PC-3 (cell line): ENCODE measurements around the gene CAMK1D. TPM values are rescaled to one million over a fixed set of nuclear protein-coding genes. Genes with fewer than 3 reads are reported as not detected.
"Not testable (repeated sequence)": the region's sequence is repeated elsewhere in the genome, so short reads cannot be mapped to it uniquely, and the experiment has no call there.

ENCODE experiments used
- ATAC-seq: fragments of 200-7000 bp; cut with Tn5 transposase; 2 replicates; pipeline ENCODE4 v1.9.1; 2020; ENCODE audit warnings: mild to moderate bottlenecking, moderate library complexity
- BruUV-seq: library from RNA; stranded (reverse); fragments of 400-500 nt; replicated peaks from 2 replicates; lab custom pipeline; 2021; lab: Mats Ljungman, UMichigan
- CTCF ChIA-PET: fragments of 300-600 bp; sonication (Branson Sonifier 250); formaldehyde crosslinking; loops from one replicate; lab custom pipeline; 2022; ENCODE audit warnings: antibody characterized with exemption; lab: Charles Lee
- POLR2A ChIA-PET: fragments of 300-600 bp; sonication (Branson Sonifier 250); formaldehyde crosslinking; loops from one replicate; lab custom pipeline; 2022; ENCODE audit warnings: antibody characterized with exemption; ENCODE audit not compliant: unreplicated experiment; lab: Charles Lee
- DNase-seq: peaks from one replicate; pipeline ENCODE4 v3.0.0-alpha.2; 2015
- H2AFZ ChIP-seq: fragments of 300-600 bp; sonication (generic); 2 replicates; pipeline ENCODE4 v1.6.0; 2016; ENCODE audit warnings: antibody characterized with exemption, low read length
- H3F3A ChIP-seq: fragments of 300-600 bp; sonication (generic); one replicate; pipeline ENCODE4 v1.6.0; 2017; ENCODE audit warnings: antibody characterized with exemption, low read length, control low read depth, mild to moderate bottlenecking; ENCODE audit not compliant: unreplicated experiment
- H3K27ac ChIP-seq: fragments of 300-600 bp; sonication (generic); 2 replicates; pipeline ENCODE4 v1.5.1; 2016; ENCODE audit warnings: mild to moderate bottlenecking, low read length
- H3K27me3 ChIP-seq: fragments of 300-600 bp; sonication (generic); 2 replicates; pipeline ENCODE4 v1.6.1; 2016; ENCODE audit warnings: low read length, mixed read lengths
- H3K36me3 ChIP-seq: fragments of 300-600 bp; sonication (generic); 2 replicates; pipeline ENCODE4 v1.6.1; 2016; ENCODE audit warnings: low read depth, mixed run types, low read length, mixed read lengths
- H3K4me1 ChIP-seq: fragments of 300-600 bp; sonication (generic); 2 replicates; pipeline ENCODE4 v1.5.1; 2016; ENCODE audit warnings: low read length; ENCODE audit not compliant: insufficient read depth
- H3K4me2 ChIP-seq: fragments of 300-600 bp; sonication (generic); 2 replicates; pipeline ENCODE4 v1.6.0; 2016; ENCODE audit warnings: low read length
- H3K4me3 ChIP-seq: fragments of 300-600 bp; sonication (generic); 2 replicates; pipeline ENCODE4 v1.5.1; 2016; ENCODE audit warnings: mild to moderate bottlenecking, low read length, mixed read lengths
- H3K79me2 ChIP-seq: fragments of 300-600 bp; sonication (generic); 2 replicates; pipeline ENCODE4 v1.6.1; 2017; ENCODE audit warnings: low read length, mixed read lengths
- H3K9ac ChIP-seq: fragments of 300-600 bp; sonication (generic); 2 replicates; pipeline ENCODE4 v1.6.0; 2016; ENCODE audit warnings: mild to moderate bottlenecking, low read length
- H3K9me2 ChIP-seq: fragments of 300-600 bp; sonication (generic); replicated peaks from 2 replicates; pipeline ENCODE4 v1.6.1; 2016; ENCODE audit warnings: mixed run types, low read length, mixed read lengths
- H3K9me3 ChIP-seq: fragments of 300-600 bp; sonication (generic); 2 replicates; pipeline ENCODE4 v1.6.1; 2016; ENCODE audit warnings: low read length, mixed read lengths
- H4K20me1 ChIP-seq: fragments of 300-600 bp; sonication (generic); 2 replicates; pipeline ENCODE4 v1.6.1; 2016; ENCODE audit warnings: low read length, mixed read lengths
- CTCF ChIP-seq: fragments of 300-600 bp; sonication (generic); conservative IDR thresholded peaks from 2 replicates; pipeline ENCODE4 v1.5.1; 2017; ENCODE audit warnings: antibody characterized with exemption, low read depth, mild to moderate bottlenecking, low read length
- EZH2 ChIP-seq: fragments of 300-600 bp; sonication (generic); IDR thresholded peaks from one replicate; pipeline ENCODE4 v1.6.1; 2017; ENCODE audit warnings: antibody characterized with exemption, mild to moderate bottlenecking, low read length; ENCODE audit not compliant: unreplicated experiment
- EZH2phosphoT487 ChIP-seq: fragments of 300-600 bp; sonication (generic); IDR thresholded peaks from 2 replicates; pipeline ENCODE4 v1.6.1; 2018; ENCODE audit warnings: mild to moderate bottlenecking, antibody characterized with exemption, low read length, borderline replicate concordance
- intact Hi-C: fragments of 100-400 bp; cut with micrococcal nuclease; formaldehyde crosslinking; loops from 2 replicates; pipeline ENCODE4 v1.9.0; 2023
- total RNA-seq: library from RNA; depleted of rRNA; stranded (reverse); fragments of >200 nt; gene quantifications from 2 replicates; pipeline ENCODE4 v1.2.3, GENCODE V29; 2014

CAMK1D gene
- total RNA-seq, 1 experiment from 2014 or later, result 1.3 TPM

DNA sequence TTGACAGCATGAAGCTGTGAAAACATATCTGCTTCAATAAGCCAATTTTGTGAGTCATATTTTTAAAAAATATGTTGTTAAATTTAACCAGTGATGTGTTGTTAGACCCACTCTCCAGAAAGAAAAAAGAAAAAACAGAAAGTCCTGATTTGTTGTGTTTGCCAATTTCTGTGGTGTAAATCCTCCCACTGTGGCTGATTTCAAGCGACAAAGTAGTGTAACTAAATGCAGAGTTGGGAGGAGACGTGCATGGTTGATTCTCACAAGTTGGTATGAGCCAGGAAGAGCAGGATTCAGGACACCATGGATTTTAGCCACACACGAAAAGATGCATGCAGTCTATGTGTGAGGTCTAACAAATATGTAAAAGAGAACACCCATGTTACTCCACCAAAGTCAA is 513.1 kb downstream of the CAMK1D start:
- no peaks in the 10 kb centered on the region for H3F3A ChIP-seq
- ATAC-seq (no peak), DNase-seq (no peak)
- ChIA-PET CTCF (no interaction called here), POLR2A (no interaction called here)
- no peaks in the 10 kb centered on the region for H3K36me3 ChIP-seq
- no peaks in the 10 kb centered on the region for H3K9me2 ChIP-seq
- no peaks in the 10 kb centered on the region for H3K4me1 ChIP-seq
- no peak overlapping the region for H3K27ac ChIP-seq
- H3K9me3 ChIP-seq, result no peaks in the 10 kb centered on the region
- H3K9ac ChIP-seq, result no peak overlapping the region
- intact Hi-C loops, result no loop called here
- no peak overlapping the region for H3K4me2 ChIP-seq
- no peaks in the 10 kb centered on the region for H4K20me1 ChIP-seq
- H2AFZ ChIP-seq, result no peak overlapping the region
- no TSS peak for BruUV-seq
- H3K27me3 ChIP-seq, result no peaks in the 10 kb centered on the region
- H3K4me3 ChIP-seq, result no peak overlapping the region
- H3K79me2 ChIP-seq, result no peaks in the 10 kb centered on the region
- no peak for TF ChIP-seq EZH2
- no peak for TF ChIP-seq CTCF
- no peak for TF ChIP-seq EZH2phosphoT487

DNA sequence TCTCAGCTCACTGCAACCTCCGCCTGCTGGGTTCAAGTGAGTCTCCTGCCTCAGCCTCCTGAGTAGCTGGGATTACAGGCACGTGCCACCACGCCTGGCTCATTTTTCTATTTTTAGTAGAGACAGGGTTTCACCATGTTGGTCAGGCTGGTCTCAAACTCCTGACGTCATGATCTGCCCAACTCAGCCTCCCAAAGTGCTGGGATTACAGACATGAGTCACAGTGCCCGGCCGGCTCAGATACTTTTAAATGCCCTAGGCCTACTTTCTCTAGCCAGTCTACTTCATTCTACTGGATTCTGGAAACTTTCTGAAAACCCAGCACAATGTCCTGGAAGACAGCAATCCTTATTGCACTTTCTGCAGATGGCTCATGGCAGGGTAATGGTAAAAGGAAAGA is 516.2 kb downstream of the CAMK1D start:
- H2AFZ ChIP-seq, CTCF ChIA-PET, H3K27ac ChIP-seq, H3K4me2 ChIP-seq, H3K4me1 ChIP-seq, H3K9me3 ChIP-seq, H4K20me1 ChIP-seq, H3K36me3 ChIP-seq, H3K4me3 ChIP-seq, H3F3A ChIP-seq, BruUV-seq, intact Hi-C loops, POLR2A ChIA-PET, H3K9ac ChIP-seq, H3K9me2 ChIP-seq, ATAC-seq, H3K27me3 ChIP-seq, H3K79me2 ChIP-seq, DNase-seq: not testable (repeated sequence)

DNA sequence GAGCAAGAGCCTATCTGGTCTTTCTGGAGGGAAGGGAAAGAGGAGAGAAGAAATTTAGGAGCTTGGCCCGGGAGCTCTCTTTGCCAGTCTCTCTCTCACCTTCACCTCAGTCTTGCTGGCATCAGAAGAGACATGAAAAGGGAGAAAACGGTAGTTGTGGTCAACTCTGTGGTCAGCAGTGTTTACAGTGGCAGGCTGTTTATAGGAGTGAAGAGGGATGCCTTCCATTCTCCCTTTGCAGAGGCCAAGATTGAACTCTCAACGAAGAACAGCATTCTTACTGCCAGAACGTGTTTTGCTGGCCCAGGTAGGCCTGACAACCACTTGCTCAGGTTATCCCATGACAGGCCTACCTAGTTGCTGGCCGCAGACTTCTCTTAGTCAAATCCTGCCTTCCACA is 518.9 kb downstream of the CAMK1D start:
- no peaks in the 10 kb centered on the region for H3K9me3 ChIP-seq
- no TSS peak for BruUV-seq
- ChIA-PET POLR2A (no interaction called here), CTCF (no interaction called here)
- no peaks in the 10 kb centered on the region for H3K4me1 ChIP-seq
- no peak overlapping the region for H2AFZ ChIP-seq
- DNase-seq (peak; percentile 24), ATAC-seq (no peak)
- H4K20me1 ChIP-seq, result no peaks in the 10 kb centered on the region
- no peaks in the 10 kb centered on the region for H3K36me3 ChIP-seq
- no peak overlapping the region for H3K9ac ChIP-seq
- H3K79me2 ChIP-seq, result no peaks in the 10 kb centered on the region
- H3K9me2 ChIP-seq, result no peaks in the 10 kb centered on the region
- H3K4me3 ChIP-seq, result no peak overlapping the region
- no peak for TF ChIP-seq CTCF
- no peak for TF ChIP-seq EZH2phosphoT487
- no peak for TF ChIP-seq EZH2
- no peak overlapping the region for H3K4me2 ChIP-seq
- intact Hi-C loops, result no loop called here
- no peak overlapping the region for H3K27ac ChIP-seq
- H3K27me3 ChIP-seq, result no peaks in the 10 kb centered on the region
- H3F3A ChIP-seq, result no peaks in the 10 kb centered on the region
